ENCODE data around the gene LPO.

Gene LPO

GRCh38 chr17:58291246-58291645, 52.9 kb downstream of the LPO start:
- no peak for DNase-seq (ENCODE audit: low read depth)
- H3K4me3 ChIP-seq (ENCODE audit: low read depth, low read length): no peak overlapping the region
- no peak for TF ChIP-seq CTCF (IDR thresholded peaks at IDR 0.05; ENCODE audit: control insufficient read depth, extremely low read depth, insufficient read depth)

- no peak for DNase-seq (ENCODE audit: low read depth)
- no peak overlapping the region for H3K4me3 ChIP-seq (ENCODE audit: low read depth, low read length)
- TF ChIP-seq CTCF (IDR thresholded peaks at IDR 0.05; ENCODE audit: control insufficient read depth, extremely low read depth, insufficient read depth): no peak
Observed at GRCh38 chr17:58294034-58294433, 55.6 kb downstream of the LPO start.

DNA sequence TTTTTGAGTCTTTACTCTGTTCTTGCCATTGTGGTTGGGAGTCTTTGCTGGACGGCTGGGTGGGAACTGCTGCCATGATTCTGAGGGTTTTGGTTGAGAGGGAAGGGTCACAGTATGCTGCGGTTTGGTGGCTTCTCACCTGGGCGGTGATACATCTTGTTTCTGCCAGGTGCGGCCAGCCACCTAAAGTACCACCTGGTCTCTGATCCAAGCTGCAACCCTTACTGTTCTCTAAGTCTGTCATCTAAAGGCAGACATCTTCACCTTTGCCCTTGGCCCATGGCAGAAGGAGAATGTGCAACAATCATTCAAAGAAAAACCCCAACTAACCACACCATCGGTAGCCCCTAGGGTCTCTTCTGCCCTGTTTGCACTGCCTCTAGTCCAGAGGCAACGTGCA, 62.0 kb downstream of the LPO start:
- TF ChIP-seq CTCF (IDR thresholded peaks at IDR 0.05; ENCODE audit: control insufficient read depth, extremely low read depth, insufficient read depth): no peak
- no peak for DNase-seq (ENCODE audit: low read depth)
- no peak overlapping the region for H3K4me3 ChIP-seq (ENCODE audit: low read depth, low read length)

GRCh38 chr17:58301504-58302150, 63.2 kb downstream of the LPO start:
- no peak overlapping the region for H3K4me3 ChIP-seq (ENCODE audit: low read depth, low read length)
- no peak for DNase-seq (ENCODE audit: low read depth)
- no peak for TF ChIP-seq CTCF (IDR thresholded peaks at IDR 0.05; ENCODE audit: control insufficient read depth, extremely low read depth, insufficient read depth)

GRCh38 chr17:58302171-58302918, 64.0 kb downstream of the LPO start:
- no peak for DNase-seq (ENCODE audit: low read depth)
- no peak for TF ChIP-seq CTCF (IDR thresholded peaks at IDR 0.05; ENCODE audit: control insufficient read depth, extremely low read depth, insufficient read depth)
- H3K4me3 ChIP-seq (ENCODE audit: low read depth, low read length): no peak overlapping the region

- no peak overlapping the region for H3K4me3 ChIP-seq (ENCODE audit: low read depth, low read length)
- DNase-seq (ENCODE audit: low read depth): no peak
- no peak for TF ChIP-seq CTCF (IDR thresholded peaks at IDR 0.05; ENCODE audit: control insufficient read depth, extremely low read depth, insufficient read depth)
Observed at GRCh38 chr17:58302919-58303585, 64.7 kb downstream of the LPO start.
